T-cell (primary cell): ENCODE measurements around the gene CST7. TPM values are rescaled to one million over a fixed set of nuclear protein-coding genes. Genes with fewer than 3 reads are reported as not detected.

Source experiments
- ATAC-seq, 4 experiments: fragments of 200-7000 bp in 3 of 4; fragments of 150-1000 bp in 1 of 4; cut with Tn5 transposase; replicated peaks in 1 of 4; 1 replicate in 3 of 4; 2 replicates in 1 of 4; pipeline ENCODE4 v1.10.0; 2021; ENCODE audit warnings: moderate library complexity in 3 of 4, mild to moderate bottlenecking in 2 of 4, moderate number of reproducible peaks in 1 of 4
- CTCF ChIA-PET, 2 donors: fragments of 300-600 bp; sonication (Branson Sonifier 250); formaldehyde crosslinking; loops; one replicate each; lab custom pipeline; 2022; ENCODE audit warnings: antibody characterized with exemption in 2 of 2; lab: Charles Lee
- POLR2A ChIA-PET, 2 donors: fragments of 300-600 bp; sonication (Branson Sonifier 250); formaldehyde crosslinking; loops; one replicate each; lab custom pipeline; 2022; ENCODE audit warnings: antibody characterized with exemption in 2 of 2; lab: Charles Lee
- DNase-seq, 35 experiments: peaks; one replicate each; pipeline versions ENCODE4 v3.0.0 to v3.0.0-alpha.2; 2013 to 2023
- H3K27ac ChIP-seq: one replicate; pipeline ENCODE4 v1.5.1; 2013; ENCODE audit warnings: low read length
- H3K27me3 ChIP-seq, 2 experiments: replicated peaks in 1 of 2; 1 replicate in 1 of 2; 2 replicates in 1 of 2; pipeline versions ENCODE4 v1.6.1 to v1.7.0; 2013; ENCODE audit warnings: low read length in 1 of 2, mixed read lengths in 1 of 2; ENCODE audit not compliant: control insufficient read depth in 2 of 2, insufficient read depth in 2 of 2; ENCODE audit errors: extremely low read depth in 1 of 2
- H3K36me3 ChIP-seq, 2 donors: 1 replicate in 1 of 2; 2 replicates in 1 of 2; pipeline versions ENCODE4 v1.6.1 to v1.7.0; 2013; ENCODE audit warnings: low read length in 1 of 2; ENCODE audit not compliant: control insufficient read depth in 2 of 2, insufficient read depth in 1 of 2; ENCODE audit errors: extremely low read depth in 1 of 2
- H3K4me1 ChIP-seq, 2 experiments: 1 replicate in 1 of 2; 2 replicates in 1 of 2; pipeline versions ENCODE4 v1.6.1 to v1.7.0; 2013; ENCODE audit warnings: low read length in 2 of 2, mixed read lengths in 1 of 2; ENCODE audit not compliant: insufficient read depth in 2 of 2, control insufficient read depth in 1 of 2; ENCODE audit errors: extremely low read depth in 1 of 2
- H3K4me3 ChIP-seq, 2 donors: 1 replicate in 1 of 2; 2 replicates in 1 of 2; pipeline versions ENCODE4 v1.5.1 to v1.7.0; 2013; ENCODE audit warnings: mild to moderate bottlenecking in 2 of 2, low read length in 1 of 2, moderate library complexity in 1 of 2; ENCODE audit not compliant: control insufficient read depth in 1 of 2; ENCODE audit errors: extremely low read depth in 1 of 2
- H3K9me3 ChIP-seq: 2 replicates; pipeline ENCODE4 v1.7.0; 2013
- H3K27ac Mint-ChIP-seq, 2 donors: one replicate each; pipeline ENCODE4 v1.8.0; 2020 to 2021; ENCODE audit warnings: mild to moderate bottlenecking in 2 of 2, mixed read lengths in 2 of 2
- H3K27me3 Mint-ChIP-seq, 2 donors: one replicate each; pipeline ENCODE4 v1.8.0; 2021 to 2022; ENCODE audit warnings: mixed read lengths in 2 of 2
- H3K36me3 Mint-ChIP-seq: one replicate; pipeline ENCODE4 v1.8.0; 2021; ENCODE audit warnings: mixed read lengths
- H3K4me1 Mint-ChIP-seq, 3 donors: one replicate each; pipeline ENCODE4 v1.8.0; 2020 to 2022; ENCODE audit warnings: mixed read lengths in 3 of 3, mild to moderate bottlenecking in 1 of 3
- H3K4me3 Mint-ChIP-seq, 3 donors: one replicate each; pipeline ENCODE4 v1.8.0; 2020 to 2022; ENCODE audit warnings: mild to moderate bottlenecking in 3 of 3, mixed read lengths in 3 of 3, moderate library complexity in 3 of 3
- H3K9me3 Mint-ChIP-seq, 3 donors: one replicate each; pipeline ENCODE4 v1.8.0; 2020 to 2022; ENCODE audit warnings: mixed read lengths in 3 of 3
- WGBS: methylation state at CpG from one replicate; pipeline ENCODE4 v1.1.5; 2013; ENCODE audit warnings: missing lambda C conversion rate; ENCODE audit not compliant: insufficient coverage; 5-methylcytosine and 5-hydroxymethylcytosine counted together
- total RNA-seq, 35 experiments: library from RNA in 6 of 35; stranded (reverse) in 6 of 35; fragments of 120-200 nt in 1 of 35; gene quantifications; one replicate each; pipeline versions ENCODE4 v1.2.1 to v1.2.4 and lab custom pipeline; 2013 to 2026

Gene CST7
- total RNA-seq, 5 donors from 2014 or later (not counting 1 experiment from before 2014, with no cell fraction given): 22.8 to 92.0 (median 46.2) TPM

GRCh38 chr20:24937579-24937978, 11.5 kb upstream of the CST7 start:
- H3K4me3 Mint-ChIP-seq: no peak overlapping the region
- peaks cover 0 to 11% of the 10 kb centered on the region in 2 experiments for H3K4me1 ChIP-seq
- no peaks in the 10 kb centered on the region for H3K36me3 ChIP-seq
- H3K36me3 Mint-ChIP-seq: peaks cover 10% of the 10 kb centered on the region
- ChIA-PET POLR2A (no interaction called here), CTCF (no interaction called here)
- no peaks in the 10 kb centered on the region for H3K27me3 ChIP-seq
- H3K27ac ChIP-seq: no peak overlapping the region
- DNase-seq: no peak
- H3K9me3 Mint-ChIP-seq: peaks cover 2 to 19% (median 4%) of the 10 kb centered on the region in 3 donors
- no CpG with 5 or more reads among the region's 1 CpG for WGBS
- H3K4me1 Mint-ChIP-seq: peaks cover 5 to 6% (median 6%) of the 10 kb centered on the region in 3 donors
- no peak for ATAC-seq
- H3K4me3 ChIP-seq: no peak overlapping the region
- H3K27ac Mint-ChIP-seq: no peak overlapping the region
- no peaks in the 10 kb centered on the region for H3K27me3 Mint-ChIP-seq
- no peaks in the 10 kb centered on the region for H3K9me3 ChIP-seq

- H3K27me3 Mint-ChIP-seq: no peaks in the 10 kb centered on the region
- Histone ChIP-seq H3K4me1 (peaks cover 0 to 6% of the 10 kb centered on the region in 2 experiments), H3K36me3 (no peaks in the 10 kb centered on the region), H3K27ac (no peak overlapping the region), H3K9me3 (no peaks in the 10 kb centered on the region), H3K4me3 (no peak overlapping the region), H3K27me3 (no peaks in the 10 kb centered on the region)
- no peak for DNase-seq
- H3K27ac Mint-ChIP-seq: no peak overlapping the region
- POLR2A ChIA-PET: no interaction called here
- no peak overlapping the region for H3K4me3 Mint-ChIP-seq
- H3K4me1 Mint-ChIP-seq: peaks cover 0 to 1% (median 0%) of the 10 kb centered on the region in 3 donors
- CTCF ChIA-PET: no interaction called here
- peaks cover 10% of the 10 kb centered on the region for H3K36me3 Mint-ChIP-seq
- 89% methylated on average over 5 of the region's 5 CpGs for WGBS
- ATAC-seq: no peak
- H3K9me3 Mint-ChIP-seq: peaks cover 2 to 19% (median 4%) of the 10 kb centered on the region in 3 donors
Observed at GRCh38 chr20:24938498-24938897, 10.6 kb upstream of the CST7 start.

DNA sequence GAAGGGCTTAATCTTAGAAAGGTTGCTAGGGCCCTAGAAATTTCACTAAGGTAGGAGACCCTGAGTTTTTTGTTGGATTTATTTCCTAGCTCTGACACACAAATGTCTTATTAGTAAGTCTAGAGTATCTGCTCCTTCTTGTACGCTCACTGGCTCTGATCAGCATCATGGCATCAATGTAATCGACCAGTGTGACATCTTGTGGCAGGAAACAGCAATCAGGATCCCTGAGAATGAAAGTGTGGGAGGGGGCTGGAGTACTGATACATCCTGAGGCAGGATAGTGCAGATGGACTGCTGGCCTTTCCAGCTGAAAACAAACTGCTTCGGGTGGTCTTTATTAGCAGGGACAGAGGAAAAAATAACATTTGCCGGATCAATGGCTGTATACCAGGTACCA, 10.0 kb upstream of the CST7 start:
- no peaks in the 10 kb centered on the region for H3K27me3 ChIP-seq
- WGBS: 57% methylated on average over 4 of the region's 4 CpGs
- Mint-ChIP-seq H3K9me3 (peaks cover 2 to 22% (median 6%) of the 10 kb centered on the region in 3 donors), H3K27ac (no peak overlapping the region), H3K4me1 (peaks cover 0 to 1% (median 0%) of the 10 kb centered on the region in 3 donors), H3K4me3 (no peak overlapping the region), H3K36me3 (peaks cover 12% of the 10 kb centered on the region), H3K27me3 (no peaks in the 10 kb centered on the region)
- no peak overlapping the region for H3K27ac ChIP-seq
- H3K4me1 ChIP-seq: peaks cover 0 to 3% of the 10 kb centered on the region in 2 experiments
- no peaks in the 10 kb centered on the region for H3K36me3 ChIP-seq
- ChIA-PET POLR2A (no interaction called here), CTCF (no interaction called here)
- H3K4me3 ChIP-seq: no peak overlapping the region
- ATAC-seq: no peak
- DNase-seq: no peak
- H3K9me3 ChIP-seq: no peaks in the 10 kb centered on the region

DNA sequence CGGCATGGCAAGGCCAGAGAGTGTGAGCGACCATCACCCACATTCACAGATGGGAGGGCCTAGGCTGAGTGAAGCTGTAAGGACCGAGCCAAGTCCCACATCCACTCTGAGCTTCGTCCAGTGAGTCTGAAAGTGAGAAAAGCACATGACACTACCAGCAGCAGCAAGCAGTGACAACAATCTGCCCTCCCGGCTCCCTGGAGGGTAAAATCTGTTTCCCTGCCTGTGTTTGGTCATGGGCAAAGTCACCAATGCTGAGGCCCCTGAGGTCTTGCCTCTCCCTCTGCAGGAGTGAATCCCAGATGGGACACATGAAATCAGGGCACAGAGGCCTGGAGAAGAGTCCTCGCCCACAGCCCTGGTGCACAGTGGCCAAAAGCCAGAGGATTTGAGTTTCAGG, 6.4 kb upstream of the CST7 start:
- peaks cover 31% of the 10 kb centered on the region for H3K36me3 Mint-ChIP-seq
- no peak for ATAC-seq
- H3K27ac ChIP-seq: no peak overlapping the region

GRCh38 chr20:24943196-24943595, 5.9 kb upstream of the CST7 start:
- Mint-ChIP-seq H3K27ac (no peak overlapping the region), H3K27me3 (no peaks in the 10 kb centered on the region), H3K4me1 (peaks cover 12 to 22% (median 14%) of the 10 kb centered on the region in 3 donors), H3K9me3 (peaks cover 16 to 46% (median 26%) of the 10 kb centered on the region in 3 donors), H3K4me3 (no peak overlapping the region), H3K36me3 (peaks cover 31% of the 10 kb centered on the region)
- Histone ChIP-seq H3K27ac (no peak overlapping the region), H3K9me3 (no peaks in the 10 kb centered on the region), H3K36me3 (no peaks in the 10 kb centered on the region), H3K4me1 (no peaks in the 10 kb centered on the region), H3K27me3 (no peaks in the 10 kb centered on the region), H3K4me3 (no peak overlapping the region)
- ATAC-seq: no peak
- ChIA-PET CTCF (no interaction called here), POLR2A (no interaction called here)
- DNase-seq: no peak
- 100% methylated on average over 2 of the region's 4 CpGs for WGBS

More for the DNA sequence above, 6.4 kb upstream of the CST7 start:
- Histone ChIP-seq H3K27me3 (no peaks in the 10 kb centered on the region), H3K4me1 (no peaks in the 10 kb centered on the region), H3K4me3 (no peak overlapping the region), H3K36me3 (no peaks in the 10 kb centered on the region), H3K9me3 (no peaks in the 10 kb centered on the region)
- DNase-seq: no peak
- Mint-ChIP-seq H3K27me3 (no peaks in the 10 kb centered on the region), H3K4me1 (peaks cover 7 to 17% (median 8%) of the 10 kb centered on the region in 3 donors), H3K9me3 (peaks cover 16 to 42% (median 26%) of the 10 kb centered on the region in 3 donors), H3K27ac (no peak overlapping the region), H3K4me3 (no peak overlapping the region)
- 79% methylated on average over 6 of the region's 6 CpGs for WGBS
- CTCF ChIA-PET: no interaction called here
- POLR2A ChIA-PET: no interaction called here

GRCh38 chr20:24943731-24944130, 5.3 kb upstream of the CST7 start:
- H3K27me3 ChIP-seq: no peaks in the 10 kb centered on the region
- no peak overlapping the region for H3K27ac ChIP-seq
- no peaks in the 10 kb centered on the region for H3K9me3 ChIP-seq
- peaks cover under 1 to 2% of the 10 kb centered on the region in 2 experiments for H3K4me1 ChIP-seq
- no peaks in the 10 kb centered on the region for H3K36me3 ChIP-seq
- peaks cover 18 to 28% (median 19%) of the 10 kb centered on the region in 3 donors for H3K4me1 Mint-ChIP-seq
- whole genome bisulfite sequencing: no CpG with 5 or more reads among the region's 3 CpGs
- H3K27ac Mint-ChIP-seq: no peak overlapping the region
- no peak overlapping the region for H3K4me3 ChIP-seq
- no peak for DNase-seq
- no peaks in the 10 kb centered on the region for H3K27me3 Mint-ChIP-seq
- ChIA-PET POLR2A (no interaction called here), CTCF (no interaction called here)
- no peak overlapping the region for H3K4me3 Mint-ChIP-seq
- ATAC-seq: no peak
- peaks cover 18 to 46% (median 26%) of the 10 kb centered on the region in 3 donors for H3K9me3 Mint-ChIP-seq
- peaks cover 31% of the 10 kb centered on the region for H3K36me3 Mint-ChIP-seq
